Measurements from ENCODE around the gene PTPRN2.
"Not testable (repeated sequence)": the region's sequence is repeated elsewhere in the genome, so short reads cannot be mapped to it uniquely, and the experiment has no call there.

PTPRN2 gene

GRCh38 chr7:158303121-158303520, 284.5 kb downstream of the PTPRN2 start:
- no peak overlapping the region for H3K27ac Mint-ChIP-seq
- H3K4me3 Mint-ChIP-seq, result no peak overlapping the region
- H3K36me3 Mint-ChIP-seq (ENCODE audit: low read depth), result peaks cover 4% of the 10 kb centered on the region
- H3K4me1 Mint-ChIP-seq (ENCODE audit: low read depth), result no peaks in the 10 kb centered on the region
- H3K9me3 Mint-ChIP-seq, result peaks cover 19% of the 10 kb centered on the region
- peaks cover 5% of the 10 kb centered on the region for H3K27me3 Mint-ChIP-seq

GRCh38 chr7:158302274-158303070, 285.2 kb downstream of the PTPRN2 start:
- H3K4me1 Mint-ChIP-seq (ENCODE audit: low read depth), result no peaks in the 10 kb centered on the region
- H3K36me3 Mint-ChIP-seq (ENCODE audit: low read depth), result peaks cover 2% of the 10 kb centered on the region
- peaks cover 5% of the 10 kb centered on the region for H3K27me3 Mint-ChIP-seq
- no peak overlapping the region for H3K27ac Mint-ChIP-seq
- H3K4me3 Mint-ChIP-seq, result no peak overlapping the region
- H3K9me3 Mint-ChIP-seq, result peaks cover 15% of the 10 kb centered on the region

- Mint-ChIP-seq H3K36me3 (ENCODE audit: low read depth) (no peaks in the 10 kb centered on the region), H3K4me3 (no peak overlapping the region), H3K27me3 (peaks cover 5% of the 10 kb centered on the region), H3K4me1 (ENCODE audit: low read depth) (no peaks in the 10 kb centered on the region), H3K9me3 (peaks cover 10% of the 10 kb centered on the region), H3K27ac (no peak overlapping the region)
Measured at GRCh38 chr7:158301207-158301606, 286.4 kb downstream of the PTPRN2 start.

- Mint-ChIP-seq H3K4me3 (no peak overlapping the region), H3K27ac (no peak overlapping the region), H3K27me3 (peaks cover 5% of the 10 kb centered on the region), H3K4me1 (ENCODE audit: low read depth) (no peaks in the 10 kb centered on the region), H3K9me3 (peaks cover 6% of the 10 kb centered on the region), H3K36me3 (ENCODE audit: low read depth) (no peaks in the 10 kb centered on the region)
Measured at GRCh38 chr7:158300427-158300826, 287.2 kb downstream of the PTPRN2 start.

- no peak overlapping the region for H3K4me3 Mint-ChIP-seq
- no peak overlapping the region for H3K27ac Mint-ChIP-seq
- H3K4me1 Mint-ChIP-seq (ENCODE audit: low read depth), result no peaks in the 10 kb centered on the region
- H3K9me3 Mint-ChIP-seq, result no peaks in the 10 kb centered on the region
- H3K36me3 Mint-ChIP-seq (ENCODE audit: low read depth), result no peaks in the 10 kb centered on the region
- peaks cover 5% of the 10 kb centered on the region for H3K27me3 Mint-ChIP-seq
Measured at GRCh38 chr7:158299607-158300006, 288.0 kb downstream of the PTPRN2 start.

- no peaks in the 10 kb centered on the region for H3K9me3 Mint-ChIP-seq
- H3K27ac Mint-ChIP-seq, result no peak overlapping the region
- no peak overlapping the region for H3K4me3 Mint-ChIP-seq
- no peaks in the 10 kb centered on the region for H3K27me3 Mint-ChIP-seq
- no peaks in the 10 kb centered on the region for H3K4me1 Mint-ChIP-seq (ENCODE audit: low read depth)
- no peaks in the 10 kb centered on the region for H3K36me3 Mint-ChIP-seq (ENCODE audit: low read depth)
Measured at GRCh38 chr7:158296798-158297104, 290.9 kb downstream of the PTPRN2 start.

- no peak overlapping the region for H3K27ac Mint-ChIP-seq
- H3K36me3 Mint-ChIP-seq (ENCODE audit: low read depth), result no peaks in the 10 kb centered on the region
- no peaks in the 10 kb centered on the region for H3K4me1 Mint-ChIP-seq (ENCODE audit: low read depth)
- H3K9me3 Mint-ChIP-seq, result no peaks in the 10 kb centered on the region
- H3K4me3 Mint-ChIP-seq, result no peak overlapping the region
- no peaks in the 10 kb centered on the region for H3K27me3 Mint-ChIP-seq
Measured at GRCh38 chr7:158295966-158296797, 291.4 kb downstream of the PTPRN2 start.

GRCh38 chr7:158294468-158295215, 293.0 kb downstream of the PTPRN2 start:
- not testable (repeated sequence) for H3K9me3 Mint-ChIP-seq; H3K4me1 Mint-ChIP-seq (ENCODE audit: low read depth); H3K36me3 Mint-ChIP-seq (ENCODE audit: low read depth); H3K27ac Mint-ChIP-seq; H3K4me3 Mint-ChIP-seq; H3K27me3 Mint-ChIP-seq

- peaks cover 4% of the 10 kb centered on the region for H3K36me3 Mint-ChIP-seq (ENCODE audit: low read depth)
- no peaks in the 10 kb centered on the region for H3K4me1 Mint-ChIP-seq (ENCODE audit: low read depth)
- H3K27ac Mint-ChIP-seq, result no peak overlapping the region
Measured at GRCh38 chr7:158292948-158293347, 294.7 kb downstream of the PTPRN2 start.

GRCh38 chr7:158291998-158292397, 295.6 kb downstream of the PTPRN2 start:
- H3K36me3 Mint-ChIP-seq (ENCODE audit: low read depth), result peaks cover 4% of the 10 kb centered on the region
- no peaks in the 10 kb centered on the region for H3K4me1 Mint-ChIP-seq (ENCODE audit: low read depth)
- H3K27ac Mint-ChIP-seq, result no peak overlapping the region
- H3K4me3 Mint-ChIP-seq, result no peak overlapping the region
- H3K27me3 Mint-ChIP-seq, result no peaks in the 10 kb centered on the region
- peaks cover 31% of the 10 kb centered on the region for H3K9me3 Mint-ChIP-seq

More at GRCh38 chr7:158292948-158293347, 294.7 kb downstream of the PTPRN2 start:
- Mint-ChIP-seq H3K4me3 (no peak overlapping the region), H3K27me3 (no peaks in the 10 kb centered on the region), H3K9me3 (peaks cover 22% of the 10 kb centered on the region)

- no peaks in the 10 kb centered on the region for H3K4me1 Mint-ChIP-seq (ENCODE audit: low read depth)
- peaks cover 32% of the 10 kb centered on the region for H3K9me3 Mint-ChIP-seq
- no peaks in the 10 kb centered on the region for H3K27me3 Mint-ChIP-seq
- no peak overlapping the region for H3K4me3 Mint-ChIP-seq
- H3K27ac Mint-ChIP-seq, result no peak overlapping the region
- H3K36me3 Mint-ChIP-seq (ENCODE audit: low read depth), result peaks cover 4% of the 10 kb centered on the region
Measured at GRCh38 chr7:158289761-158290523, 297.7 kb downstream of the PTPRN2 start.

GRCh38 chr7:158289231-158289630, 298.4 kb downstream of the PTPRN2 start:
- no peak overlapping the region for H3K4me3 Mint-ChIP-seq
- H3K27me3 Mint-ChIP-seq, result no peaks in the 10 kb centered on the region
- H3K9me3 Mint-ChIP-seq, result peaks cover 32% of the 10 kb centered on the region
- no peaks in the 10 kb centered on the region for H3K4me1 Mint-ChIP-seq (ENCODE audit: low read depth)
- H3K27ac Mint-ChIP-seq, result no peak overlapping the region
- peaks cover 4% of the 10 kb centered on the region for H3K36me3 Mint-ChIP-seq (ENCODE audit: low read depth)

- no peak overlapping the region for H3K4me3 Mint-ChIP-seq
- H3K27me3 Mint-ChIP-seq, result no peaks in the 10 kb centered on the region
- peaks cover 4% of the 10 kb centered on the region for H3K36me3 Mint-ChIP-seq (ENCODE audit: low read depth)
- peaks cover 32% of the 10 kb centered on the region for H3K9me3 Mint-ChIP-seq
- no peaks in the 10 kb centered on the region for H3K4me1 Mint-ChIP-seq (ENCODE audit: low read depth)
- no peak overlapping the region for H3K27ac Mint-ChIP-seq
Measured at GRCh38 chr7:158286210-158286609, 301.4 kb downstream of the PTPRN2 start.

- Mint-ChIP-seq H3K4me3 (no peak overlapping the region), H3K27me3 (no peaks in the 10 kb centered on the region), H3K9me3 (peaks cover 27% of the 10 kb centered on the region), H3K27ac (no peak overlapping the region), H3K36me3 (ENCODE audit: low read depth) (peaks cover 4% of the 10 kb centered on the region), H3K4me1 (ENCODE audit: low read depth) (no peaks in the 10 kb centered on the region)
Measured at GRCh38 chr7:158285383-158285770, 302.2 kb downstream of the PTPRN2 start.
